KG1 (cell line): ENCODE measurements around the gene PGA4.
"Not testable (repeated sequence)": the region's sequence is repeated elsewhere in the genome, so short reads cannot be mapped to it uniquely, and the experiment has no call there.

Experiments used
- DNase-seq: peaks from one replicate; lab custom pipeline; 2025; lab: John Stamatoyannopoulos, UW

The PGA4 gene

DNA sequence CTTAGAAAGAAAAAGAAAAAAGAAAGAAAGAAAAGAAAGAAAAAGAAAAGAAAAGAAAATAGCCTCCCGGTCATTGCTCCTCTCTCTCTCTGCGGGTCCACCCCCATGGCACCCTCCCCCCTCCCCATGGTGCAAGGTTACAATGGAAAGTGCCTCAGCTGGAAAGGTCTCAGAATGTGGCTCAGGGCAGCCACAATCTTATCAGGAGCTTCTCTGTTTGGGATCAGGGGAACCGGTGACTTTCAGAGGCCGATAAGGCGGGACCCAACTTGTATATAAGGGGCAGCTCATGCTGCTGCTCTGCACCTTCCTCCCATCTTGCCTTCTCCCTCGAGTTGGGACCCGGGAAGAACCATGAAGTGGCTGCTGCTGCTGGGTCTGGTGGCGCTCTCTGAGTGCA lies at the start of gene PGA4:
Gene PGA4 (plus strand): TSS at position 301 of the 400 bp plus-strand sequence. CDS start 54 bp downstream, at position 355.
- not testable (repeated sequence) for DNase-seq

DNA sequence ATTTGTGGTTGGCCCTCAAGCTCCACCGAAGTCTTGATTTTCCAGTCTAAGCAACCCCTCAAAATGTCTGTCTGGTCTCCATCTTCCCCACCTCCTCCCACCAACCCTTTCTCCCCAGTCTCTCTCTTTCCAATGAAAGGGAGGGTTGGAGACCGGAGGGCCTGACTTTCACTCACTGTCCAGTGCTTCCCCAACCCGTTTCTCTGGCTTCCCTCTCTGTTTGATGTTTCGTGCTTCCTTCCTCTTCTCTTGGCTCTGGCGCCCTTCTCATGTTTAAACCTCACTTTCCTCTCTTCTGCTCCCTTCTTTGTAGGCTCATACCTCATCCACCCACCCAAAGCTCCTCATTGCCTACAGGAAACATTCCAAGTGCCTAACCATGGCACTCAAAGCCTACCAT lies 49.8 kb upstream of the PGA4 start:
- DNase-seq: no peak

DNA sequence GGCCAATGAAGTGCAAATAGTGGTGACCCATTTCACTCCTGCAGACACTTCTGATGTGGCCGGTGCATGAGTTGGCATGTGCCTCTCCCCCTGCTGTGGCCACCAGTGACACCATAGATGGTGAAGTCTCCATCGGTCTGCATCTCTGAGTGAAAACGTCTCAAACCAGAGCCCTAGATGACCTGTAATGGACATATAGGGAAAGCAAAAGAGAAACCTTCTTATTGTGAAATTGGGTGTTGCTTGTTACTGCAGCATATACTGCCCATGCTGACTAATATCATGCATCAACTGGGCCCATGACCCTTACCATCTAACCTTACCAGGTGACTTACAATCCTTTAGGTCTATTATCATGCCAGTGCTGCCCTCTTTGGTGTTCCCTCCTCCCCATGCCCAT lies 49.3 kb upstream of the PGA4 start:
- DNase-seq: no peak

DNA sequence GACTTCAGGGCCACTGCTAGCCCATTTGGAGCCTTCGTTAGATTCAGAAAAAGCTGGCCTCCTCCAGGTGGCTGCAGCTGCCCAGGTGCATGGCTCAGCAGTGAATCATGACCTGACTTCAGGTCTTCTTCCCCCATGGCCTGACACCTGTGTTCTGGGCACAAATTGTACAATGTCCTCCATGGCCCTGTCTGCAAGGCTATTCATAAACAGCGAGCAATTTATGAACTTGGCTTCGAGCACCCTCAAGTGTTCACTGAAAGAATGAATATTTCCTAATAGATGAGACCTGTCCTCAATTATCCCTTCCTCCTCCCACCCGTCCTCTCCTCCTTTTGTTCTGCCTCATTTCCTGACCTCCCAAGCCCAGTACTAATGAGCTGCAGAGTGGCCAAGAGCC lies 48.7 kb upstream of the PGA4 start:
- no peak for DNase-seq

DNA sequence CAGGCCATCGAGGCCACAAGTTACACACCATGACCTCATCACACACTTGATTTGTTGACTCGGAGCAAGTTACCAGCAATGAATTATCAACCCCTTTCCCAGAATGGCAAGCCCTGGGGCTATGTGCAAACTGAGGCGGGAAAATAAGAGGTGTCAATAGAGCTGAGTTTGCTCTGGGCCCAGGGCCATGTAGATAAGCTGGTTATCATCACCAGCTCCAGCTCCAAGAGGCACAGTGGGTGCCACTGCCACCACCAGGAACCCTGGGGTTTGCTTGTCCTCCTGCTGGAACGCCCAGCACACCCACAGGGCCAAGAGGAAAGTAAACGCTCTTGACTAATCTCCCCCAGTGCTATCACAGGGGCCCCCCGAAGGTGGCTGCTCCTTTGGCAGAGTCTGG lies 47.9 kb upstream of the PGA4 start:
- DNase-seq: no peak

DNA sequence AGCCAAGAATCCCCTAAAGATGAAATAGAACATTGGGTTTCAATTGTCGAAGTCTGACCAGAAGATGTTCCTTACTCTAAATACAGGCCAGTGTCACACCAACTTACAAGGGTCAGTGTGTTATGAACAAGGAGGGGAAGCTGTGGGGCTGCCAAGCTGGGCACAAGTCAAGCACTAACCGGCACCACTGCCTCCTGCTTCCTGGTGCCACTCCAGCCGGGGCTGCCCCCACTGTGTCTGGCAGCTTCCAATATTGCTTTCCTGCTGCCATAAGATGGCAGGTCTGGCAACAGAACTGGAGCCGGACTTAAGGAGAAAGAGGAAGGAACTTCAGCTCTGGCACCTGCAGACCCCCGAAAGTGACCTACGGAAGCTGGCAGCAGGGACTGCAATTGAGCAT lies 47.2 kb upstream of the PGA4 start:
- DNase-seq: no peak

DNA sequence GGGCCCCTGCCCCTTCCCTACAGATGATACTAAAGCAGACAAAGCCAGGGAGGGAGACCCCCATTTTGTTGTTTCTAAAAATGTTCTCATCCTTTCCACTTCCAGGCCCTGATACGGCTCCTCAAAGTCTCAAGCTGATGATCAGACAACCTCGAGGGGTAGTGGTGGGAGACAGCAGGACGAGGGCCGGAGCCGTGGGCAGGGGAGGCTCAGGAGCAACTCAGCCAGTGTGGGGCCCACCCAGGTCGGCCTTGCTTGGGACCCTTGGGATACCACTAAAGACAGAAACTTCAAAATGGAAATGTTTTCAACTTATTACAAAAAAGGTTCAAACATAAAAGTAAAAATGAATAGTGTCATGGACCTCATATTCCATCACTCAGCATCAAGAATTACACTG lies 45.7 kb upstream of the PGA4 start:
- no peak for DNase-seq

DNA sequence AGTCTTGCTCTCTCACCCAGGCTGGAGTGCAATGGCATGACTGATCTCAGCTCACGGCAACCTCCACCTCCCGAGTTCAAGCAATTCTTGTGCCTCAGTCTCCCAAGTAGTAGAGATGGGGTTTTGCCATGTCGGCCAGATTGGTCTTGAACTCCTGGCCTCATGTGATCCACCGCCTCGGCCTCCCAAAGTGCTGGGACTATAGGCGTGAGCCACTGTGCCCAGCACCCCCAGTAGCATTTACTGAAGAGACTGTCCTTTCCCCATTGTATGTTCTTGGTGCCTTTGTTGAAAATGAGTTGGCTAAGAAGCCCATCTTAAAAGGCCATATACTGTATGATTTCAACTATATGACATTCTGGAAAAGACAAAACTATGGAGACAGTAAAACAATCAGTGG lies 41.9 kb upstream of the PGA4 start:
- DNase-seq: not testable (repeated sequence)

DNA sequence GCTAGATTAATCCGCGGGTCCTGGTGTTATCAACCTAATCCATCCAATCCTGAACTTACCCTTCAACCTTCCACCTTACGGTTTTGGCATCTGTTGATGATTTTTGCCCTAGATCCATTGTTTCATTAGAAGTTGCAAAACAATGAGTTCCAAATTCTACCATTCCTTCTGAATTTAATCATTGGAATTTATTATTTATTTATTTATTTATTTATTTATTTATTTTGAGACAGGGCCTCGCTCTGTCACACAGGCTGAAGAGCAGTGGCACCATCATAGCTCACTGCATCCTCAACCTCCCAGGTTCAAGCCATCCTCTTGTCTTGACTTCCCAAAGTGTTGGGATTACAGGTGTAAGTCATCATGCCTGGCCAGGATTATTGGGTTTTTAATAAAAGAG lies 40.7 kb upstream of the PGA4 start:
- no peak for DNase-seq

DNA sequence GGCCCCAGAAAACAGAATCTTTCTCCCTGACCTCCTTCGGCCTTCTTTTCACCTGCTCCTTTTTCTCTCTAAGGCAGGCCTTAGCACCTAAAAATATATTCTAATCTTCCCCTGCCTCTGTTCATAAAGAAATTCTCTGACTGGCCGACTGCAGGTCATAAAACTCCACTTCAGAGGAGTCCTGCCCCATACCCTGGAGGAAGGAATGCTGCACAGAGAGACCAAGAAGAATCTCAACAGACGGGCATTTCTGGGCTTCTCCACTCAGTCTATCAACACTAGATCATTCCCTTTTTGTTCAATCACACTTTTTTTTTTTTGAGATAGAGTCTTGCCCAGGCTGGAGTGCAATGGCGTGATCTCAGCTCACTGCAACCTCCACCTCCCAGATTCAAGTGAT lies 38.5 kb upstream of the PGA4 start:
- DNase-seq: no peak

DNA sequence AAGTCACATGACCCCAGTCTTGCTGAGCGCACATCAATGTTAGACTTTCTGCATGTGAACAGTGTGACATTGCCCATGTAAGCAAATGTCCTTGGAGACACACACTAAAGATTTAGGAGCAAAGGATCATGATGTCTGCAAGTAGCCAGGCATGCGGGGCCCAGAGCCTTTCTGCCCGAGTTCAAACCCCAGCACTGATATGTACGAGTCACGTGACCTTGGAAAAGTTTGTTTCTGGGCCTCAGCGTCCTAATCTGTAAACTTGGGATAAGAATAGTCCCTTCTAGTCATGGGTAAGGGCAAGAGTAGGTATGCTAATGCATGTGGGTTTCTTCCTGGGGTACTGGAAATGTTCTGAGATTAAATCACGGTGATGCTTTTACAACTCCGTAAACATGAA lies 35.6 kb upstream of the PGA4 start:
- no peak for DNase-seq

DNA sequence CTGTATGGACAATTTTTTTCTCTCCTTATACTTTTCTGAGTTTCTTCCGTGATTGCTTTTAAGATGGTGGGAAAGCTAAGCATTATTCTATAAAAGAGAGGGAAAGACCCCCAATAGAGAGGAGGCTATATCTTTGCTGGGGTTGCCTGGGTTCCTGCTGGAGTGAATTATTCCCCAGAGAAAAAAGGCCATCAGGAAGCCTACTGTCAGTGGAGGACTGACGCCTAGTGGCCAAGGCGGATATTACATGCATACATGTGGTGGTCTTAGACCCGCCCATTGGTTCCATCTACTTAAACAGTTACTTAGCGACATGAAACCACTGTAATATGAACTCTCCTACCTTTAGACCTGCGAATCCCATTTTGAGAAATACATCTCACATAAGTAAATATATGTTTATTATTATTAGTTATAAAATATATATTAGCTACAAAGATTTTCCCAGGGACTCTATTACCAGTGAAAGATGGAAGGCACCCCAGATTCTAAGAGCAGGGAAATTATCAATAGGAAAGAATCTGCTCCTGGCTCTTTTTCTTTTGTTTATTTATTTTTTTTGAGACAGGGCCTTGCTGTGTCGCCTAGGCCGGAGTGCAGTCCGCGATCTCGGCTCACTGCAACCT lies 34.5 kb upstream of the PGA4 start:
- peak; percentile 89 for DNase-seq

DNA sequence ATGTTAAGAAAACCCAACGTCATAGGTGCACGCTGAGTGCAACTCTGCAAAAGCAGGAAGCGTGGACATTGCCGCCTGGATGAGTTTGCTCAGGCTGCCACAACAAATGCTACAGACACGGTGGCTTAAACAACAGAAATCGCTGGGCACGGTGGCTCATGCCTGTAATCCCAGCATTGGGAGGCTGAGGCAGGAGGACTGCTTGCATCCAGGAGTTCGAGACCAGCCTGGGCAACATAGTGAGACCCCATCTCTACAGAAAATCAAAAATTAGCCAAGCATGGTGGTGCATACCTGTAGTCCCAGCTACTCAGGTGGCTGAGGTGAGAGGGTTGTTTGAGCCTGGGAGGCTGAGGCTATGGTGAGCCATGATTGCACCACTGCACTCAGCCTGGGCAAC lies 32.2 kb upstream of the PGA4 start:
- no peak for DNase-seq

DNA sequence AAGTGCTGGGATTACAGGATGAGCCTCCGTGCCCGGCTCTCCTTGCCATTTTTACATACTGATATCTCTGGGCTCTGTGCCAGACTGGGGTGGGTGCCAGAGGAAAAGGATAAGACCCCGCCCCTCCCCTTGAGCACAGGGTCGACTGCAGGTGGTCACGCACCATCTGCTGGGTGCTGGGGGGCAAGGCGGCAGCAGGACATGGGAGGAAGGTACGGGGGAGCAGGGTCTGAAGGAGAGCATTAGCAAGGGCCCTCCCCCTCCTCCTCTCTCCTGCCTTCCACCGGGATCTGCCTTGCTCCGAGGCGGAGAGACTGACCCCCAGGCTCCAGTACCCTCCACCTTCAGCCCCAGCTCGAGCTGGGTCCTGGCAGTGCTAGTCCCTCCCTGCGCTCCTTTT lies 28.6 kb upstream of the PGA4 start:
- no peak for DNase-seq

DNA sequence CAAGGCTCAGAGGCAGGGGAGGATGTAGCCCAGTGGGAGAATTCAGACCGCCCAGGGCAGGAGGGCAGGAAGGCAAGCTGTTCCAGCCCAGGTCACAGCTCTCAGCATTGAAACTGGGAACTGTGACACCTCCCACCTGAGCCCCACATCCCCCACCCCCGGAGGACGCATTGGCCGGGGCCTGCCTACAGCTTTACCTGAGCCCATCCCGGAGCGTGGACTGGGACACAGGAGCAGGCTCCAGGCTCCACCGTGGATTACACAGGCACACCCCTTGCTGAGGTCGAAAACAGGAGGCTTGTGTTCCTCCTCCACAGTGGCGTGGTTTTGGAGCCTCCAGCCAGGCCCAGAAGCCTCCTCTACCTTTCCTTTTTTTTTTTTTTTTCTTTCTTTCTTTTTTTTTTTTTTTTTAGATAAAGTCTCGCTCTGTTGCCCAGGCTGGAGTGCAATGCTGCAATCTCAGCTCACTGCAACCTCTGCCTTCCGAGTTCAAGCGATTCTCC lies 27.9 kb upstream of the PGA4 start:
- DNase-seq: no peak

DNA sequence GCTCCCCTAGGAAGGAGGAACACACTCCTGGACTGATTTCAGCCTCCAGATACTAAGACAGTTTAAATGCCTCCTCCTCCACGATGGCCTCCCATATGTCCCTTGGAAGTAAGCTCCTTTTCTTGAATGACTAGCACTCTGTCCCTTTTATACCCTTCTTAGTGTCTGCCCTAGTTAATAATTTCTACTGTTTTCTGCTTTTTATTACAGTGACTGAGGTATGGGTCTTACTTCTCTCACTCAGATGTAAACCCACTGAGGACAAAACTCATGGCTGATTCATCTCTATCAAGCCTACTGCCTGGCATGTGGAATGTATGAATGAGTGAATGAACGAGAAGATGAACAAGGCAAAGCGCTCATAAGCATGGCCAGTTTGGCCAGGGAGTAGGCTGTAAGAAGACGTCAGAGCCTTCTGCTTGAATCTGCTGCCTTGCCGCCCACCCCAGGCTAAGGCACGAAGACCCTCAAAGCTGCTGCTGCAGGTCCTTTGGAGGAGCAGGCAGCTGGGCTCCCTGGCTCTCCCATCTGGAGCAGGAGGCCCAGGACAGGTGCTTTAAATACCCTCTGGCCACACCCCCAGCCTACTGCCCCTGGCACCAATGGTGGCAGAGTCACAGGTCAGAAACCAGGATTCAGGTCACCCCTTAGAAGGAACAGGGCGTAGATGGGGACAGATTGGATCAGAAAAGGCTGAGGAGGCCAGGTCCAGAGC lies 27.0 kb upstream of the PGA4 start:
- DNase-seq: no peak

DNA sequence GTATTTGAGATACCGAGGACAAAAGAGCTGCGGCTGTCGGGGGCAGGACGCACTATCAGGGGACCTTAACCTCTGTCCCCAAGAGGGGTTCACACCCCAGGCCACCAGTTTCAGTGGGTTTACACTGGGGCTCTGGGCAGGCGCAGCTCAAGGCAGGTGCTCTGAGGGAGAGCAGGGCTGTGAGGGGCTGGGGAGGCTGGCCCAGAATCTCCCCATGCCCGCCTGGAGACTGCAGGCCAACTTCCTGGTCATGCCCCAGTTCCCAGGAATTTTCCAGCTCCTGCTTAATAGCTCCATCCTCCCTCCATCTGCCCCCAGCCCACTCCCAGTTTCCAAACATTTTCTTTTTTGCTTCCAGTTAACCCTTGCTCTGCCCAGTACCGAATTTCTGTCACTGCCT lies 26.4 kb upstream of the PGA4 start:
- DNase-seq: no peak

DNA sequence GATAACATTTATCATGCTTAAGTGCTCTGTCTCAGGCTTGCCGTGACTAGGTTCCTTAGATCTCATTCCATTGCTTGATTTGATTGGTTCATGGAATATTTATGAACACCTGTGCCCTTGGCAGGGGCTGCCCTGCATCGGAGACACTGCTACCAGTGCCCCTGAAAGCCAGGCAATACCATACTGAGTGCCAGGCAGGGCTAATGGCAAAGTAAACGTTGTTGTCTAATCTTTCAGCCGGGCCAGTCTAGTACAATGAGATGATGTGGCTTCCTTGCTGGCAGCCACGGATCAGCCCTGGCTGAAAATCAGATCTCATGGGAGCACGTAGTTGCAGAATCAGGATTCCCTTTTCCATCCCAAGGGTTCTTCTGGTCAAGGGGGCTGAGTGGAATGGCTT lies 23.8 kb upstream of the PGA4 start:
- no peak for DNase-seq

DNA sequence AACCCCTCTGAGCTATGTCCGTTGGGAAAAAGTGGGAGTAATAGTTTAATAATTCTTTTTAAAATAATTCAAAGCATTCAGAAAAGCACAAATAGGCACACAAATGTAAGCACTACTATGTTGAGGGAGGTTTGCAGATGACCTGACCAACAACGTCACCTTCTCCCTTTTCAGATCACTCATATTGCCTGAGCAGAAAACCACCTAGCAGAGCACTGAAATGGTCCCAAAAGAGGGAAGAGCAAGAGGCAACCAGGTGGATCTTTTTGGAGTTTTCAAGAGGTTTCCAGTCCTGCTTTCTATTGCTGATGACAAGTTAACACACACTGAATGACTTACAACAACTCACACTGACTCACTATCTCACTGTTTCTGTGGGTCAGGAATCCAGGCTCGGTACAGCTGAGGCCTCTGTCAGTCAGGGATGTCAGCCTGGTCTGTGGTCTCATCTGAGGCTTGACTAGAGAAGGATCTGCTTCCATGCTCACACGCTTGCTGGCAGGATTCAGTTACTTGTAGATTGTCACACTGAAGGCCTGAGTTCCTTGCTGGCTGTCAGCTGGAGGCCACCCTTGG lies 23.1 kb upstream of the PGA4 start:
- DNase-seq: no peak

DNA sequence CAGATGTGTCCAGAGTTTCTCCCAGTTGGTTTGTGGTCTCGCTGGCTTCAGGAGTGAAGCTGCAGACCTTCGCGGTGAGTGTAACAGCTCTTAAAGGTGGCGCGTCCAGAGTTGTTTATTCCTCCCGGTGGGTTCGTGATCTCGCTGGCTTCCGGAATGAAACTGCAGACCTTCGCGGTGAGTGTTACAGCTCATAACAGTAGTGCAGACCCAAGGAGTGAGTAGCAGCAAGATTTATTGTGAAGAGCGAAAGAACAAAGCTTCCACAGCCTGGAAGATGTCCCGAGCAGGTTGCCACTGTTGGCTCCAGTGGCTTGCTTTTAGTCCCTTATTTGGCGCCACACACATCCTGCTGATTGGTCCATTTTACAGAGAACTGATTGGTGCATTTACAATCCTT lies 20.7 kb upstream of the PGA4 start:
- no peak for DNase-seq

DNA sequence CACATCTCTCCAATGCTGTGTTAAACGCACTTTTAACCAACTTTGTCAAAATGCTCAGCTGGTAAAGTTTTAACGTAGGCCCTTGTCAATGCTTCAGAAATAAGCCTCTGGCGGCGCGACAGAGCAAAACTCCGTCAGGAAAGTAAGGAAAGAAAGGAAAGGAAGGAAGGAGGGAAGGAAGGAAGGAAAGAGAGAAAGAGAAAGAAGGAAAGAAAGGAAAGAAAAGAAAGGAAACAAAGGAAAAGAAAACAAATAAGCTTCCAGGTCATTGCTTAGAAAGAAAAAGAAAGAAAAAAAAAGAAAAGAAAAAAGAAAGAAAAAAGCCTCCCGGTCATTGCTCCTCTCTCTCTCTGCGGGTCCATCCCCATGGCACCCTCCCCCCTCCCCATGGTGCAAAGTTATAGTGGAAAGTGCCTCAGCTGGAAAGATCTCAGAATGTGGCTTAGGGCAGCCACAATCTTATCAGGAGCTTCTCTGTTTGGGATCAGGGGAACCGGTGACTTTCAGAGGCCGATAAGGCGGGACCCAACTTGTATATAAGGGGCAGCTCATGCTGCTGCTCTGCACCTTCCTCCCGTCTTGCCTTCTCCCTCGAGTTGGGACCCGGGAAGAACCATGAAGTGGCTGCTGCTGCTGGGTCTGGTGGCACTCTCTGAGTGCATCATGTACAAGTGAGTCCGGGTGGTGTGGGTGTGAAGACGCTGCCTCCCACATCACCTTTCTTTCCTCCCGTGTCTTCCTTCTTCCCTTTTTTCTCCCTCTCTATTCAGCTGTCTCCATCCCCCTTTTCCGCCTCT lies 19.0 kb upstream of the PGA4 start, which contains the start of gene PGA3:
Gene PGA3 (plus strand): TSS at position 566 of the 797 bp plus-strand sequence. CDS start 50 bp downstream, at position 616.
- DNase-seq: not testable (repeated sequence)

DNA sequence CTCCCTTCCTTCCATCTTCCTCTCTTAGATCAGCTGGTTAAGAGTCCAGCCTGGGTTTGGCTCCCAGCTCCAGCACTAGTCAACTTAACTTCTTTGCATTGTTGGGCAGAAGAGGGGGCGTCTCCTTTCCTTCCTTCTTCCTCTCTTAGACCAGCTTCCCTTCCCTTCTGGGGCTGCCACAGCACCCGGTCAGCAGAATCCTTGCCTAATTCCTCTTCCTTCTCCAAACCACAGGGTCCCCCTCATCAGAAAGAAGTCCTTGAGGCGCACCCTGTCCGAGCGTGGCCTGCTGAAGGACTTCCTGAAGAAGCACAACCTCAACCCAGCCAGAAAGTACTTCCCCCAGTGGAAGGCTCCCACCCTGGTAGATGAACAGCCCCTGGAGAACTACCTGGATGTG lies 18.3 kb upstream of the PGA4 start:
- not testable (repeated sequence) for DNase-seq
